DMS 273 (cell line): Measurements from ENCODE around the gene KRT74.
"Not testable (repeated sequence)": the region's sequence is repeated elsewhere in the genome, so short reads cannot be mapped to it uniquely, and the experiment has no call there.

Experiments used
- DNase-seq: peaks from one replicate; lab custom pipeline; 2025; ENCODE audit not compliant: unreplicated experiment; lab: John Stamatoyannopoulos, UW

The KRT74 gene

DNA sequence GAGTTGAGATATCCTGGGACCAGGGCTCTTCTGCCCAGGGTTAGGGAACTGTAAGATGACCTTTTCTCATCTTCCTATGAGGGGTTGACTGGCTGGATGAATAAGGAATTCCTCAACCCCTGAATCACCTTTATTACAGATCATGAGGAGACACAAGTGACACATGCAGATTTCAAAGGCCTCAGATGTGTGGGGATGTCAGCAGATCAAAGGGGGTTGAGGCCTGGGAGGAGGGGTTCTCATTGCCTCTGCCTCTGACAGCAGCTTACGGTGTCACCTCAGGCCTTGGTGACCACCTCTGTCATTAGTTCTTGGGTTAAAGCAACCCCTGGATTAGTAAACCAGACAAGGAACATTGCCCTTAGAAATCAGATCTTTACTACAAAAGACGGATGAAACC, 29.7 kb upstream of the KRT74 start:
- no peak for DNase-seq

DNA sequence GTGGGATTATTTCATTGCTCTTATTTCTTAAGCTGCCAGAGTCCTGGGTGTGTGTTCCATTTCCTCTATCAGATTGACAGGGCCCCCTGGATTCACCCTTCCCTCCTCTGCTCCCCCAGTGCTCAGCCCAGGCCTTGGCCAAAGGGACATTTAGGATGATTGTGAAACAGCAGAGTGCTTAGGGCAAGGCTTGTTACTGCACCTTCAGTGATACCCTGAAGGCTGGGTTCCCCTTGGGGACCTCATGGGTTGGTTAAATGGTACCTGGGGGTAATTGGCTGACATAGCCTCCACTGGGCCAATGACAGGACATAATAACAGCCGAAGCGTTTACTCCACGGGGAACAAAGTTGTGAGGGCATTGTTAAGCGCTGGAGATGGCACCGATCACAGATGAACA, 28.9 kb upstream of the KRT74 start:
- DNase-seq = no peak

DNA sequence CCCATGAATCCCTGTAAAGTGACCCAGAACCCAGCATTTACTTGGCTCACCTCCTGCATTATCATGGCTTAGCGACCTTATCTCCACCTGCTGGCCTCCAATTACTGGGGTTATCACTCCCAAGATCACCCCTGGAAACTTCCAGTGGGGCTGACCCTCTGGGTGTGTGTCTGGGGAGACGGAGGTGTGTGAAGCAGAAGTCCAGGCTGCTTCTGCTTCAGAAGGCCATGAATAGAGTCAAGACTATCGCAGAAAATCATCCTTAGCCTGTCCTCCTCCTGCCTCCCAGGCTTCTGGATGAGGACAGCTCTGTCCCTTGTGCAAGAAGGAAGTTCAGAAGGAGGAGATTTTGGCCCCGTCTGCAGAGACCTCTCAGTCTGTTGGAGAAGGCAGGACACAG, 28.0 kb upstream of the KRT74 start:
- no peak for DNase-seq

DNA sequence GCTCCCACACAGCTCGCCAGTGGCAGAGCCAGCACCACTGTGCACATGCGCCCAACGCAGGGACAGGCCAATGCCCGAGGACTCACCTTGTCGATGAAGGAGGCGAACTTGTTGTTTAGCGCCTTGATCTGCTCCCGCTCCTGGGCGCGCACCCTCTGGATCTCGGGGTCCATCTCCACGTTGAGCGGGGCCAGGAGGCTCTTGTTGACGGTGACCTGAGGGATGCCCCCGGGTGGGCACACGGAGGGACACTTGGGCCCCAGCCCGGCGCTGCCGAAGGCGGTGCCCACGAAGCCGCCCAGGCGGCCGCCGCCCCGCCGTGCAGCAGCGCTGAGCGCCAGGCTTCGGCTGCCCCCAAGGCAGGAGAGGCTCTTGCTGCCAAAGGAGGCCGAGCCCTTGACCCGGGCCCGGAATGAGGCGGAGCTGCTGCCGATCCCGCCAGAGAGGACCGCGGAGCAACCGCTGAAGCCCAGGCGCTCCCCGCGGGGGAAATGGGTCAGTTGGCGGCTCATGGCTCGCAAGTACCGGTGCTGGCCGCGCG, 27.4 kb upstream of the KRT74 start, which contains the start of gene KRT72:
TSS of gene KRT72 (minus strand) at position 523 of the 541 bp plus-strand sequence. CDS start at position 512, 11 bp downstream.
- no peak for DNase-seq

DNA sequence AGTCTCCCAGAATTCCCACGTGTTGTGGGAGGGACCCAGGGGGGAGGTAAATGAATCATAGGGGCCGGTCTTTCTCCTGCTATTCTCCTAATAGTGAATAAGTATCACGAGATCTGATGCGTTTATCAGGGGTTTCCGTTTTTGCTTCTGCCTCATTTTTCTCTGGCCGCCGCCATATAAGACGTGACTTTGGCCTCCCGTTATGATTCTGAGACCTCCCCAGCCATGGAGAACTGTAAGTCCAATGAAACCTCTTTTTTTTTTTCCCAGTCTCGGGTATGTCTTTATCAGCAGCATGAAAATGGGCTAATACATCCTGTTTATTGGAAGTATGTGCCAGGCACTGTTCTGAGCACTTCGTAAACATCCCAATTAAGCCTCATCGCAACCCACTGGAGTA, 26.8 kb upstream of the KRT74 start:
- DNase-seq = no peak

DNA sequence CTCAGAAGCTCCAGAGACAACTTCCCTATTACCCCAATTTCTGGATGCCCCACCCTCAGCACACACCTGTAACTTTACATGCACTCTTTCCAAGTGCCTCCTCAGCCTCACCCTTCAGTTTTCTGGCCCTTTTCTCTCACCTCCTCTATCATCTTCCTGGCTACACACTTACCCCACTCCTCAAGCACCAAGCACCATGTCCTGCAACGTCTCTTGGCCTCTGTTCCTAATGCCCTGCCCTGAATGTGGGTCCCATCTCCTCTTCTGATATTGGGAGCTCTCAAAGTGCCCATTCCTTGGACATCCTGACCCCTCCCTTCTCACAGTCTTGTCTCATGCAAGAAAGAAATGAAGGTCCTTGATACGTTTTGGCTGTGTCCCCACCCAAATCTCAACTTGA, 26.4 kb upstream of the KRT74 start:
- no peak for DNase-seq

DNA sequence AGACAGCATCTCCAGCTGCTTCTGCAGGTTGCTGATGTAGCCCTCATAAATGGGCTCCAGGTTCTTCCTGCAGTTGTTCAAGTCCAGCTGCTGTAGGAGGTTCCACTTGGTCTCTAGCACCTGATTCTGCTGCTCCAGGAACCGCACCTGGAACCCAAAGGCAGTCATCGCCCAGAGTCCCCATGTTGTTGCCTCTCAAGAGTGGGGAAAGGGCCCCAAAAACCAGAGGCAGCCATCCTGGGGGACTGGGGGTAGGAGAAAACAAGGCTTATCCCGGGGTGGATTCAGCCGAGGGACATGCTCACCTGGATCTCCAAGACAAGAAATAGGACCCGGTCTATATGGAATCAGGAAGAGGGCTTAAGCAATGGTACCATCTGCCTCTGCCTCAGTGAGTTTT, 25.3 kb upstream of the KRT74 start:
- no peak for DNase-seq

DNA sequence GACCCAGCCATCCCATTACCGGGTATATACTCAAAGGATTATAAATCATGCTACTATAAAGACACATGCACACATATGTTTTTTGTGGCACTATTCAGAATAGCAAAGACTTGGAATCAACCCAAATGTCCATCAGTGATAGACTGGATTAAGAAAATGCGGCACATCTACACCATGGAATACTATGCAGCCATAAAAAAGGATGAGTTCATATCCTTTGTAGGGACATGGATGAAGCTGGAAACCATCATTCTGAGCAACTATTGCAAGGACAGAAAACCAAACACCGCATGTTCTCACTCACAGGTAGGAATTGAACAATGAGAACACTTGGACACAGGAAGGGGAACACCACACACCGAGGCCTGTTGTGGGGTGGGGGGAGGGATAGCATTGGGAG, 20.6 kb upstream of the KRT74 start:
- DNase-seq = not testable (repeated sequence)

- DNase-seq = no peak
Measured at GRCh38 chr12:52591521-52591920, 17.9 kb upstream of the KRT74 start.

- DNase-seq = no peak
Measured at GRCh38 chr12:52590021-52590420, 16.4 kb upstream of the KRT74 start.

DNA sequence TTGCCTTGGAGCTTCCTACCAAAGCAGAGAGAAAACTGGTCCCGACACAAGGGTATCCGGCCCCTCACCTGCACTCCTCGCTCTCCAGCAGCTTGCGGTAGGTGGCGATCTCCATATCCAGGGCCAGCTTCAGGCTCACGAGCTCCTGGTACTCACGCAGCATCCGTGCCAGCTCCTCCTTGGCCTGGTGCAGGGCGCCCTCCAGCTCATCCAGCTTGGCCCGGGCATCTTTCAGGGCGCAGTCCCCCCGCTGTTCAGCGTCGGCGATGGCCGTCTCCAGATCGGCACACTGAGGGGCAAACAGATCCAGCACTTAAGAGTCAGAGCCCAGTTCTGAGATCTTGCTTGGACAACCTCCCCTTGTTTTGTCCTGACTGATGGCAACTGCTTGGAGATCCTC, 13.9 kb upstream of the KRT74 start:
- DNase-seq = no peak

DNA sequence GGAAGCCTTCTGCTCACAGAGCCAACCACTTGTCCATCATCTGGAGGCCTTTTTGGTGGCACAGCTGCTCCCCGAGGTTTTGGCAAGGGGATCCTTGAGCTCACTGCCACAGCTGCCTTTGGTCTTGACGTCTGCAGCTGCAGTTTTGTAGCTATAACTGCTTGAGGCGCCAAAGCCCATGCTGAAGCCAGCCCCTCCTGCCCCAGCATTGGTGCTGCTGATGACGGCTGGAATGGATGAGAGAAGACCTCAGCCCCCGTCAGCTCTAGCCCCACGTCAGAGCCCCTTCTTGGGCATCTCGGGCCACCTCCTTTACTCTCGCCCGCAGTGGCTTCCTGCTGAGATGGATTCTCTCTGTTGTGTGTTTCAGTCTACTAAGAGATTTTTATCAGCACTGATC, 12.3 kb upstream of the KRT74 start:
- DNase-seq = no peak

DNA sequence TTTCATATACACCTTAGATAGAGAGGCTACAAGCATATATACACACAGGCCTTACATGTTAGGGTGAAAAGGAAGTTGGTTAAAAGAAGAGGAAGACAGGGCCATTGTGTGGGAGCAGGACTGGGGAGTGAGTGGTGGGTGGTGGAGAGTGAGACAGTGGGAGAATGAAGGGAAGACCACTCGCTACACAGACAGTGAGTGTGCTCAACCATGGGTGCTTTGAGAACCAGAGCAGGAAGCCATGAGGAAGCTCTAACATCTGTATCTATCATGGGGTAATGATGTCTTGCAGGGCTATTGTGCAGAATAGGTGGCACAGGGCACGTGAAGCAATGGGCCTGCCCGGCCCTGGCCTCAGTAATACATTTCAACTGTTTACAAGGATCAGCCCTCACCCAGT, 11.4 kb upstream of the KRT74 start:
- DNase-seq = no peak

GRCh38 chr12:52584156-52584682, 10.6 kb upstream of the KRT74 start:
- DNase-seq = no peak

DNA sequence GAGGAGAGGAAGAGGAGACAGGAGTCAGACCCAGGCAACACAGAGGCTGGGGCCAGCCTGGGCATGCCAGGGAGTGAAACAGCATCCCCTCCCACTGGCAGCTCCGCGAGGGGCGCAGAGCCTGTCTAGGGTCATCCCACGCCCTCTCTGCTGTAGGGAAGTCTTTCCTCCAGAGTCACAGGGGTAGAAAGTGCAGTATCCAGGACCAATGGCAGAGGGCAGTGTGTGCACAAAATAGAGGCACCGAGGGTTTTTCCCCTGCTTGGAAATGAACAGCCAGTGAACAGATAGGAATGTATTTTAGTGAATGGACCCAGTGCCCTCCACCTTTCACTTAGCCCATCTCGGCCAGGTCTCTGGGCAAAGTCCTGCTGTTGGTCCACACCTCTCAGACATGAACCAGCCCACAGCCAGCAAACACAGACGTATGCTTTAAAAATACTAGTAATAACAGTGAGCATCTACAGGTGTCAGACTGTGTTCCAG, 9.4 kb upstream of the KRT74 start:
- DNase-seq = peak; percentile 83

DNA sequence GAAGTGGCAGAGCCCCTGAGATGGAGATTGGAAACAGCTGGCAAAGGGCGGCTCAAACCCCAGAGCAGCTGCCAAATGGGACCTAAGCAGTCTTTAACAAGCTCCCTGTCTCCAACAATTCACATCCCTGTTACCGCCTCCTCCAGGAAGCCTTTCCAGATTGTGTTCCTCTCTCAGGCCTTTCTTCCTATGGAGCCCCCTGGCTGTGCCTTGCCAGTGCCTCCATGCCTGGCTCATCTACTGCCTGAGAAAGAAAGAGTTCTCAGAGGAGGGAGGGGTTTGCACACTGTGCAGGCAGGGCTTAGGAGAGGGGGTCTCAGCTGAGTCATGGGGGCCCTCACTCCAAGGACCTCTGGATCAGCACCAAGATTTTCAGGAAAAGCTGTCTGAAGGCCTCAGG, 8.8 kb upstream of the KRT74 start:
- DNase-seq = peak; percentile 32

DNA sequence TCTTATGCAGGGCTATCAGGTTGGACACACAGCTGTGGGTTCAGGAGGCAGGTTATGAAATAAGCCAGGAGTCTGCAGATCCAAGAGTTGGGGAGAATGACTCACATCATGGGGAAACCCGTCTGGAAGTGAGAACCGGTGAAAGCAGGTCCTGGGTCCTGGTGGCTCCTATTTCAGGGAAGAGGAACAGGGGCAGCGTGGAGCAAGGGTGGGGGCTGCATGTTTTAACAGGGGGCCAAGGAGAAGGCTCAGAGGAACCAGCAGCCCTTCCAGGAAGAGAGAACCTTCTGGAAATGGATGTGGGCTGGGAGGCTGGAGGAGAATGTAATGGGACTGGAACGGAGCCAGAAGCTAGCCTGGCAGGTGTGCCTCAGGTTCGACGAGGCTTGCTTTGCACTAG, 7.8 kb upstream of the KRT74 start:
- no peak for DNase-seq

DNA sequence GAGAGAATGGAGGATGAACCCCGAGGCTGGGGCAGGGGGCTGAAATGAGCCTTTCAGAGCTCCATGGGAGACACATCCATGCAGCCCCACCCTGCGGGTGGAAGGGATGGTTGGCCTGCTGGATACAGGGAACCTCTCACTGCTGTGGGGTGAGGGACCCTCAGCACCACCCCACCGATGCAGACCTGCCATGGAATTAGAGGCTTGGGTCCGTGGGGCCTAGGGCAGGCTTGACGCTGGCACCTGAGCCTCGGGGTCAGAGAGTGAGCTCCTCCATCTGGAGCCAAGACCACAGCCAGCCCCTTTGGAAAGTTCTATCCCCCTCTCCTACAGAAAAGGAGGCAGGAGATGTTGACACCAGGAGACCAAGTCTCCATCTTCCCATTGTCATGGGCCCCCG, 7.4 kb upstream of the KRT74 start:
- no peak for DNase-seq

- no peak for DNase-seq
Measured at GRCh38 chr12:52580496-52580895, 6.9 kb upstream of the KRT74 start.

DNA sequence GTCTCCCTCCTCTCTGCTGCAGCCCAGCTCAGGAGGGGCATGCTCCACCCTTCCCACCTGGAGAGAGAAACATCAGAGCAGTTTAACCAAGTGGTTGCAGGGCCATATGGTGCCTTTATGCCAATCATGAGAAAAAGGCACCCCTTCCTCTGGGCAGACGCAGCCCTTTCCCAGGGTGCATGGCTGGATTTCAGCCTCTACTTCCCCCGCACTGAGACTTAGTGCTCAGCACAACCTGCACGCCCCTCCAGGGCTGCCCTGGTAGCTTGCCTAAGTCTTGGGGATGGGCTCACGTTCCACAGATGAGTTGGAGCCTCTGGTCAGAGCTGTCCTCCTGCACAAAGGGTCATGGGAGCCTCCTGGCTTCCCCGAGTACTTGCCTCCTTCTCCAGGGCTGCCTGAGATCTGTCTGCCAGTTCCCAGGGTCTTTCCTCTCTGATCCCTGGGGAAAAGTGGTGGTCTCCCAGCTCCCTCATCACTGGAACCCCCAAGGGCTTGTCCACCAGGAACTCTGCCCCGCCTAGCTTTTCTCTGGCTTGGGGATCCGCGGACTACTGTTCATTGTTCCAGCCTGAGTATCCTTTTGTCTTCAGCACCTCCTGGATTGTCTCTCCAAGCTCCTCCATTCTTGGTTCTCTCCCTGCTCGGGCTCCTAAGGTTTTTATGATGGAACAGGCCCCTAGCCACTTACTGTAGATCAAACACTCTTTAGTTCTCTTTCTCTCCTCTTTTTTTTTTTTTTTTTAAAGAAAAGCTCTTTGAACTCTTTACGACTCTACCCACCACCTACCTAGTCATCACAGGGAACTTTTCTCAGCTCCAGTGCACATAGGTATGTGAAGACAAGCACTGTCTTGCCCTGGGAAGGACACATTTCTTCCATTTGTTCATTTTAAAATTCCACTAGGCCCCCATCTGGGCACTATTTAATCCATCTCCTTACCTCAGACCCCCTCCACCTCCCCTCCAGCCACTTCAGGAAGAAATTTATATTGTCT, 6.1 kb upstream of the KRT74 start:
- peak; percentile 6 for DNase-seq

DNA sequence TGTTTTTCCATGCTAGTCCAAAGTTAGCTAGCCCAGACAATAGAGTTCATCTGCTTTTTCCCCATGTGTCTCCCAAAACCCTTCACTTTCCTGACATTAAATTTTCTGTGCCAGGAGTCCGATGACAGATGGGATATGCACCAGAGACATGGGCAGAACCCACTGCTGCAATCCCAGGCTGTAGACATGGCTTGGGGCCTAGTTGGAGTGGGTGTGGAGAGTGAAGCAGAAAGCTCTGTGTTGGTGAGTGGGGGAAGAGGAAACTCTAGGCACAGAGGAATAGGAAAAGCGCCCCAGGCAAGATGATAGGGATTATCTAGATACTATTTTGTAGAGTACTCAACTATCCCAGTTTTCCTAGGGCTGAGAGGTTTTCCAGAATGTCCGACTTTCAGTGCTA, 4.8 kb upstream of the KRT74 start:
- DNase-seq = peak; percentile 10

- no peak for DNase-seq
Measured at GRCh38 chr12:52577316-52577715, 3.7 kb upstream of the KRT74 start.
